Spleen (tissue), 11 donors: ENCODE data around the gene ZNF516. TPM values are rescaled to one million over a fixed set of nuclear protein-coding genes. Genes with fewer than 3 reads are reported as not detected.

Experiments used
- DNase-seq: peaks from one replicate; pipeline ENCODE4 v3.0.0-alpha.2; 2020
- H3K27ac ChIP-seq, 8 donors: fragments of 200-600 bp; sonication (generic) in 7 of 8; 1 replicate in 4 of 8; 2 replicates in 4 of 8; pipeline versions ENCODE4 v1.5.0 to v1.8.0; 2016 to 2021; ENCODE audit warnings: inconsistent platforms in 4 of 8, mild to moderate bottlenecking in 4 of 8, moderate library complexity in 1 of 8
- H3K27me3 ChIP-seq, 7 donors: fragments of 200-600 bp; sonication (generic) in 6 of 7; replicated peaks in 1 of 7; 1 replicate in 4 of 7; 2 replicates in 3 of 7; pipeline versions ENCODE4 v1.5.0 to v1.8.0; 2016 to 2021; ENCODE audit warnings: inconsistent platforms in 3 of 7, mild to moderate bottlenecking in 1 of 7
- H3K36me3 ChIP-seq, 6 donors: fragments of 200-600 bp; sonication (generic) in 5 of 6; 1 replicate in 4 of 6; 2 replicates in 2 of 6; pipeline versions ENCODE4 v1.5.0 to v1.8.0; 2016 to 2021; ENCODE audit warnings: inconsistent platforms in 2 of 6
- H3K4me1 ChIP-seq, 6 donors: fragments of 200-600 bp; sonication (generic) in 5 of 6; 1 replicate in 3 of 6; 2 replicates in 3 of 6; pipeline versions ENCODE4 v1.5.0 to v1.8.0; 2016 to 2021; ENCODE audit warnings: inconsistent platforms in 3 of 6
- H3K4me3 ChIP-seq, 8 donors: fragments of 200-600 bp; sonication (generic) in 7 of 8; 1 replicate in 4 of 8; 2 replicates in 4 of 8; pipeline versions ENCODE4 v1.5.0 to v1.8.0; 2016 to 2021; ENCODE audit warnings: inconsistent platforms in 4 of 8, mild to moderate bottlenecking in 4 of 8, moderate library complexity in 2 of 8
- H3K9me3 ChIP-seq, 8 donors: fragments of 200-600 bp; sonication (generic) in 7 of 8; 1 replicate in 4 of 8; 2 replicates in 4 of 8; pipeline versions ENCODE4 v1.5.0 to v1.8.0; 2016 to 2021; ENCODE audit warnings: inconsistent platforms in 4 of 8
- POLR2A ChIP-seq, 3 donors: fragments of 450-650 bp; IDR thresholded peaks; one replicate each; pipeline ENCODE4 v1.5.1; 2017; ENCODE audit warnings: antibody characterized with exemption in 3 of 3, mild to moderate bottlenecking in 1 of 3
- POLR2AphosphoS5 ChIP-seq, 3 donors: sonication (generic); formaldehyde crosslinking; IDR thresholded peaks; one replicate each; pipeline ENCODE4 v1.5.1; 2017; ENCODE audit warnings: antibody characterized with exemption in 3 of 3
- WGBS, 5 donors: extraction: QIAGEN DNeasy Blood & Tissue Kit in 3 of 5; methylation state at CpG; one replicate each; pipeline versions ENCODE4 v1.1.5 to v1.1.7; 2013 to 2018; 5-methylcytosine and 5-hydroxymethylcytosine counted together
- intact Hi-C: fragments of 100-400 bp; cut with DNase I; formaldehyde crosslinking; loops from one replicate; pipeline ENCODE4 v1.15.0; 2023; ENCODE audit warnings: low total_unique reads
- polyA plus RNA-seq, 3 donors: library from polyadenylated mRNA; stranded (reverse); fragments of 200-250 nt; gene quantifications; one replicate each; pipeline ENCODE4 v1.2.1, GENCODE V29; 2013
- total RNA-seq, 7 donors: library from RNA; depleted of rRNA in 3 of 7; stranded (reverse); fragments of >200 nt in 3 of 7; fragmentation: NEBNext Ultra II Directional in 4 of 7; extraction: Animal tissue kit (Norgen Biotek cat#: 25700) in 4 of 7; gene quantifications; one replicate each; pipeline versions ENCODE4 v1.1.0 to v1.2.1, GENCODE V29; 2016 to 2021
- TF ChIP-seq, protein P1 (sequence below), 11 experiments: fragments of 200-600 bp in 7 of 11; fragments of 450-650 bp in 4 of 11; sonication (generic) in 4 of 11; IDR thresholded peaks in 8 of 11; conservative IDR thresholded peaks in 3 of 11; 1 replicate in 7 of 11; 2 replicates in 4 of 11; pipeline versions ENCODE4 v1.4.0 to v1.8.0; 2016 to 2021; ENCODE audit warnings: antibody characterized with exemption in 11 of 11, inconsistent platforms in 4 of 11, mild to moderate bottlenecking in 1 of 11
- donor health status: healthy with polysubstance abuse.
- donor health status: DM: no; HTN: no; CAD: no; lungs with moderate emphysema.
- donor health status: DM: no; HTN: no; CAD: no.
- donor health status: Bipolar disorder and iron deficiency.
- donor health status: healthy.
- donor health status: DM: no; HTN: no; CAD: no.
- donor health status: DM: yes; HTN: yes; CAD: no.

Gene ZNF516
- total and polyA plus RNA-seq, 10 donors, result 4.5 to 58.4 (median 40.0) TPM

- intact Hi-C loops, result no loop called here
- H3K27ac ChIP-seq, result no peak overlapping the region
- no peaks in the 10 kb centered on the region for H3K9me3 ChIP-seq
- H3K4me3 ChIP-seq, result no peak overlapping the region
- DNase-seq, result peak; percentile 38
- H3K36me3 ChIP-seq, result peaks cover 0 to 80% (median 17%) of the 10 kb centered on the region in 6 donors
- WGBS, 5 donors, result 90 to 95% (median 92%) methylated on average over 16 of the region's 16 CpGs
- peaks cover 0 to 24% (median 9%) of the 10 kb centered on the region in 6 donors for H3K4me1 ChIP-seq
- TF ChIP-seq POLR2AphosphoS5 (IDR thresholded peaks at IDR 0.05) (no peak), POLR2A (IDR thresholded peaks at IDR 0.05) (no peak)
- TF ChIP-seq, protein P1, sequence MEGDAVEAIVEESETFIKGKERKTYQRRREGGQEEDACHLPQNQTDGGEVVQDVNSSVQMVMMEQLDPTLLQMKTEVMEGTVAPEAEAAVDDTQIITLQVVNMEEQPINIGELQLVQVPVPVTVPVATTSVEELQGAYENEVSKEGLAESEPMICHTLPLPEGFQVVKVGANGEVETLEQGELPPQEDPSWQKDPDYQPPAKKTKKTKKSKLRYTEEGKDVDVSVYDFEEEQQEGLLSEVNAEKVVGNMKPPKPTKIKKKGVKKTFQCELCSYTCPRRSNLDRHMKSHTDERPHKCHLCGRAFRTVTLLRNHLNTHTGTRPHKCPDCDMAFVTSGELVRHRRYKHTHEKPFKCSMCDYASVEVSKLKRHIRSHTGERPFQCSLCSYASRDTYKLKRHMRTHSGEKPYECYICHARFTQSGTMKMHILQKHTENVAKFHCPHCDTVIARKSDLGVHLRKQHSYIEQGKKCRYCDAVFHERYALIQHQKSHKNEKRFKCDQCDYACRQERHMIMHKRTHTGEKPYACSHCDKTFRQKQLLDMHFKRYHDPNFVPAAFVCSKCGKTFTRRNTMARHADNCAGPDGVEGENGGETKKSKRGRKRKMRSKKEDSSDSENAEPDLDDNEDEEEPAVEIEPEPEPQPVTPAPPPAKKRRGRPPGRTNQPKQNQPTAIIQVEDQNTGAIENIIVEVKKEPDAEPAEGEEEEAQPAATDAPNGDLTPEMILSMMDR (IDR thresholded peaks at IDR 0.05 in 8 of 11, conservative IDR thresholded peaks at IDR 0.05 in 3 of 11), result no peak
- no peaks in the 10 kb centered on the region for H3K27me3 ChIP-seq
Observed at GRCh38 chr18:76436342-76436741, 58.7 kb downstream of the ZNF516 start.

GRCh38 chr18:76435316-76435989 lies 59.6 kb downstream of the ZNF516 start:
- Histone ChIP-seq H3K36me3 (peaks cover 0 to 71% (median 9%) of the 10 kb centered on the region in 6 donors), H3K9me3 (no peaks in the 10 kb centered on the region), H3K4me3 (no peak overlapping the region), H3K27me3 (no peaks in the 10 kb centered on the region), H3K27ac (no peak overlapping the region), H3K4me1 (peaks cover 0 to 28% (median 9%) of the 10 kb centered on the region in 6 donors)
- TF ChIP-seq POLR2A (IDR thresholded peaks at IDR 0.05) (no peak), POLR2AphosphoS5 (IDR thresholded peaks at IDR 0.05) (no peak)
- TF ChIP-seq, protein P1 (IDR thresholded peaks at IDR 0.05 in 8 of 11, conservative IDR thresholded peaks at IDR 0.05 in 3 of 11), result no peak
- WGBS, 5 donors, result 84 to 92% (median 89%) methylated on average over 17 of the region's 17 CpGs
- DNase-seq, result no peak
- intact Hi-C loops, result no loop called here

GRCh38 chr18:76434452-76434851 lies 60.6 kb downstream of the ZNF516 start:
- 66 to 81% (median 72%) methylated on average over 14 of the region's 14 CpGs for WGBS, 5 donors
- Histone ChIP-seq H3K27ac (no peak overlapping the region), H3K27me3 (no peaks in the 10 kb centered on the region), H3K4me1 (peaks cover 0 to 35% (median 11%) of the 10 kb centered on the region in 6 donors), H3K9me3 (no peaks in the 10 kb centered on the region), H3K4me3 (peak overlapping the region in 1 of 8 donors; percentile 34), H3K36me3 (peaks cover 0 to 62% (median 8%) of the 10 kb centered on the region in 6 donors)
- intact Hi-C loops, result no loop called here
- TF ChIP-seq POLR2A (IDR thresholded peaks at IDR 0.05), result no peak
- TF ChIP-seq, protein P1 (IDR thresholded peaks at IDR 0.05 in 8 of 11, conservative IDR thresholded peaks at IDR 0.05 in 3 of 11), result no peak
- TF ChIP-seq POLR2AphosphoS5 (IDR thresholded peaks at IDR 0.05), result peak; percentile 23 to 47 (median 25)
- DNase-seq, result peak; percentile 68

GRCh38 chr18:76433788-76434187 lies 61.3 kb downstream of the ZNF516 start:
- Histone ChIP-seq H3K36me3 (peaks cover 0 to 57% (median 8%) of the 10 kb centered on the region in 6 donors), H3K4me1 (peaks cover 0 to 41% (median 17%) of the 10 kb centered on the region in 6 donors), H3K27ac (no peak overlapping the region), H3K9me3 (no peaks in the 10 kb centered on the region), H3K27me3 (no peaks in the 10 kb centered on the region), H3K4me3 (no peak overlapping the region)
- TF ChIP-seq, protein P1 (IDR thresholded peaks at IDR 0.05 in 8 of 11, conservative IDR thresholded peaks at IDR 0.05 in 3 of 11), result no peak
- TF ChIP-seq POLR2A (IDR thresholded peaks at IDR 0.05) (no peak), POLR2AphosphoS5 (IDR thresholded peaks at IDR 0.05) (no peak)
- WGBS, 5 donors, result 93 to 96% (median 95%) methylated on average over 17 of the region's 17 CpGs
- DNase-seq, result peak; percentile 62
- intact Hi-C loops, result no loop called here
